GM23338 (cell line): ENCODE data around the gene SLC26A6. TPM values are rescaled to one million over a fixed set of nuclear protein-coding genes. Genes with fewer than 3 reads are reported as not detected.

Source experiments
- ATAC-seq: fragments of 200-7000 bp; cut with Tn5 transposase; 3 replicates; pipeline ENCODE4 v1.9.1; 2020
- DNase-seq: peaks from one replicate; pipeline ENCODE4 v3.0.0-alpha.2; 2015; ENCODE audit warnings: low spot score
- H2AFZ ChIP-seq: fragments of 200-600 bp; sonication (generic); 2 replicates; pipeline ENCODE4 v1.8.0; 2016; ENCODE audit warnings: antibody characterized with exemption, mild to moderate bottlenecking, moderate library complexity
- H3F3A ChIP-seq: fragments of 200-600 bp; sonication (generic); replicated peaks from 2 replicates; pipeline ENCODE4 v1.8.0; 2017; ENCODE audit warnings: antibody characterized with exemption, mixed run types, low read depth
- H3K27ac ChIP-seq: fragments of 200-600 bp; sonication (generic); 2 replicates; pipeline ENCODE4 v1.6.1; 2016; ENCODE audit warnings: low read depth
- H3K27me3 ChIP-seq: fragments of 200-600 bp; sonication (generic); 2 replicates; pipeline ENCODE4 v1.8.0; 2016; ENCODE audit warnings: mild to moderate bottlenecking, mixed run types, moderate library complexity; ENCODE audit not compliant: insufficient read depth
- H3K36me3 ChIP-seq: fragments of 200-600 bp; sonication (generic); 2 replicates; pipeline ENCODE4 v1.8.0; 2016; ENCODE audit warnings: mild to moderate bottlenecking; ENCODE audit not compliant: insufficient read depth
- H3K4me1 ChIP-seq: fragments of 200-600 bp; sonication (generic); 2 replicates; pipeline ENCODE4 v1.8.0; 2016; ENCODE audit warnings: mild to moderate bottlenecking, moderate library complexity; ENCODE audit not compliant: insufficient read depth
- H3K4me2 ChIP-seq: fragments of 200-600 bp; sonication (generic); 2 replicates; pipeline ENCODE4 v1.7.1; 2017; ENCODE audit warnings: mixed run types
- H3K4me3 ChIP-seq: fragments of 200-600 bp; sonication (generic); 2 replicates; pipeline ENCODE4 v1.6.1; 2016; ENCODE audit warnings: mixed run types
- H3K79me2 ChIP-seq: fragments of 200-600 bp; sonication (generic); replicated peaks from 2 replicates; pipeline ENCODE4 v1.8.0; 2017; ENCODE audit warnings: mild to moderate bottlenecking; ENCODE audit not compliant: insufficient read depth
- H3K9me2 ChIP-seq: fragments of 200-600 bp; sonication (generic); 2 replicates; pipeline ENCODE4 v1.8.0; 2017; ENCODE audit not compliant: insufficient read depth
- H4K20me1 ChIP-seq: fragments of 200-600 bp; sonication (generic); replicated peaks from 2 replicates; pipeline ENCODE4 v1.8.0; 2017; ENCODE audit warnings: mild to moderate bottlenecking; ENCODE audit not compliant: insufficient read depth
- H3K27ac Mint-ChIP-seq: 2 replicates; pipeline ENCODE4 v1.8.0; 2020; ENCODE audit warnings: inconsistent platforms, mild to moderate bottlenecking, moderate library complexity, mixed read lengths
- H3K27me3 Mint-ChIP-seq: 3 replicates; pipeline ENCODE4 v1.8.0; 2022; ENCODE audit warnings: low read depth, mild to moderate bottlenecking, moderate library complexity, mixed read lengths, inconsistent platforms; ENCODE audit not compliant: insufficient read depth, poor library complexity
- H3K36me3 Mint-ChIP-seq: 3 replicates; pipeline ENCODE4 v1.8.0; 2021; ENCODE audit warnings: low read depth, mild to moderate bottlenecking, inconsistent platforms, moderate library complexity, mixed read lengths
- H3K4me1 Mint-ChIP-seq: 3 replicates; pipeline ENCODE4 v1.8.0; 2020; ENCODE audit warnings: mild to moderate bottlenecking, inconsistent platforms, mixed read lengths
- H3K4me3 Mint-ChIP-seq: 3 replicates; pipeline ENCODE4 v1.8.0; 2021; ENCODE audit warnings: moderate library complexity, mild to moderate bottlenecking, inconsistent platforms, mixed read lengths
- H3K9me3 Mint-ChIP-seq: 3 replicates; pipeline ENCODE4 v1.8.0; 2020; ENCODE audit warnings: moderate library complexity, mild to moderate bottlenecking, inconsistent platforms, mixed read lengths
- CREB1 ChIP-seq: fragments of 250-450 bp; sonication (Bioruptor Pico); IDR thresholded peaks from 2 replicates; pipeline ENCODE4 v1.5.0; 2020; ENCODE audit warnings: low read depth, mild to moderate bottlenecking, moderate library complexity
- ETS1 ChIP-seq: IDR thresholded peaks from 2 replicates; pipeline ENCODE4 v1.6.1; 2016; ENCODE audit warnings: antibody characterized with exemption
- EZH2 ChIP-seq: fragments of 200-600 bp; sonication (generic); IDR thresholded peaks from one replicate; pipeline ENCODE4 v1.8.0; 2017; ENCODE audit warnings: antibody characterized with exemption, mild to moderate bottlenecking, low read depth; ENCODE audit not compliant: unreplicated experiment
- EZH2phosphoT487 ChIP-seq: fragments of 200-600 bp; sonication (generic); IDR thresholded peaks from one replicate; pipeline ENCODE4 v1.8.1; 2018; ENCODE audit warnings: antibody characterized with exemption; ENCODE audit not compliant: unreplicated experiment
- JUNB ChIP-seq: IDR thresholded peaks from one replicate; pipeline ENCODE4 v1.6.1; 2016; ENCODE audit warnings: antibody characterized with exemption; ENCODE audit not compliant: unreplicated experiment
- NANOG ChIP-seq: IDR thresholded peaks from 2 replicates; pipeline ENCODE4 v1.6.1; 2016; ENCODE audit warnings: antibody characterized with exemption, borderline replicate concordance
- POLR2AphosphoS5 ChIP-seq: IDR thresholded peaks from 2 replicates; pipeline ENCODE4 v1.6.1; 2016; ENCODE audit warnings: antibody characterized with exemption, low read depth
- REST ChIP-seq: IDR thresholded peaks from one replicate; pipeline ENCODE4 v1.6.1; 2018; ENCODE audit warnings: antibody characterized with exemption; ENCODE audit not compliant: unreplicated experiment
- STAT1 ChIP-seq: IDR thresholded peaks from one replicate; pipeline ENCODE4 v1.6.1; 2016; ENCODE audit warnings: antibody characterized with exemption; ENCODE audit not compliant: unreplicated experiment
- ZNF114 ChIP-seq: fragments of 250-450 bp; sonication (Bioruptor Pico); IDR thresholded peaks from 2 replicates; pipeline ENCODE4 v1.5.0; 2020; ENCODE audit warnings: mild to moderate bottlenecking, moderate library complexity
- ZNF331 ChIP-seq: fragments of 250-450 bp; sonication (Bioruptor Pico); IDR thresholded peaks from 2 replicates; pipeline ENCODE4 v1.5.0; 2020; ENCODE audit warnings: low read depth, mild to moderate bottlenecking, moderate library complexity
- polyA plus RNA-seq: library from polyadenylated mRNA; unstranded; fragments of >200 nt; fragmentation: Nextera tagmentation; extraction: Ambion mirVana; gene quantifications from 2 replicates; pipeline ENCODE4 v1.2.1, GENCODE V29; 2016
- total RNA-seq: library from RNA; depleted of rRNA; stranded (reverse); fragments of >200 nt; shearing (Covaris generic); gene quantifications from 2 replicates; pipeline ENCODE4 v1.2.3, GENCODE V29; 2014
- TF ChIP-seq, protein P1 (sequence below), 2 experiments: fragments of 200-600 bp in 1 of 2; sonication (generic) in 1 of 2; conservative IDR thresholded peaks; 2 replicates each; pipeline versions ENCODE4 v1.5.1 to v1.6.1; 2016 to 2017; ENCODE audit warnings: antibody characterized with exemption in 2 of 2, low read depth in 2 of 2, mild to moderate bottlenecking in 2 of 2, moderate library complexity in 1 of 2

The SLC26A6 gene
- total and polyA plus RNA-seq, 2 experiments from 2014 or later, result 34.3 to 96.4 TPM

DNA sequence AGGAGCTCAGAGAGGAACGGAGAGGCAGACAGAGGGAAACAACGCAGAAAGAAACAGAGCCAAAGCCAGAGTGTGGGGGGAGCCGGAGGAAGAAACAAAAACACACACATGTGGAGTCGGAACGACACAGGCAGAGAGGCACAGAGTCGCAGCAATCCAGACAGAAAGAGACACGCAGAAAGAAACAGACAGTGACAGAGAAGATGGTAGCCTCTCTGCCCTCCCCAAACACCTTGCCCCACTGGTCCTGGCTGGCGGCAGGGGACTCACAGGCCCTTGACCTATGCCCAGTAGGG lies 48.7 kb upstream of the SLC26A6 start:
- no peak for TF ChIP-seq ZNF331
- no peak for TF ChIP-seq ZNF114 (CRISPR knock-in tag)
- no peak for TF ChIP-seq CREB1
- no peak for TF ChIP-seq NANOG
- TF ChIP-seq STAT1, result no peak
- TF ChIP-seq JUNB, result no peak
- TF ChIP-seq EZH2, result no peak
- H3F3A ChIP-seq, result peaks cover 27% of the 10 kb centered on the region
- no peak overlapping the region for H3K27ac ChIP-seq
- no peak for ATAC-seq
- no peaks in the 10 kb centered on the region; the same call in 2 of the 3 replicates for H3K9me3 Mint-ChIP-seq
- H3K27me3 ChIP-seq, result no peaks in the 10 kb centered on the region
- peak overlapping the region; percentile 91; the same call in 1 of the 2 replicates for H3K4me2 ChIP-seq
- peaks cover 55% of the 10 kb centered on the region for H3K36me3 Mint-ChIP-seq
- H3K36me3 ChIP-seq, result peaks cover 9% of the 10 kb centered on the region
- H3K27ac Mint-ChIP-seq, result no peak overlapping the region
- peak overlapping the region; percentile 86 for H3K4me3 Mint-ChIP-seq
- peak overlapping the region; percentile 89; the same call in 1 of the 2 replicates for H3K4me3 ChIP-seq
- H4K20me1 ChIP-seq, result peaks cover 13% of the 10 kb centered on the region
- H3K9me2 ChIP-seq, result no peaks in the 10 kb centered on the region
- peaks cover 7% of the 10 kb centered on the region for H3K4me1 ChIP-seq
- H3K4me1 Mint-ChIP-seq, result peaks cover 17% of the 10 kb centered on the region
- H3K79me2 ChIP-seq, result peaks cover 13% of the 10 kb centered on the region
- H2AFZ ChIP-seq, result no peak overlapping the region
- no peak for DNase-seq
- peaks cover 17% of the 10 kb centered on the region for H3K27me3 Mint-ChIP-seq

- H4K20me1 ChIP-seq, result peaks cover 7% of the 10 kb centered on the region
- no peaks in the 10 kb centered on the region for H3K9me2 ChIP-seq
- no peak overlapping the region for H2AFZ ChIP-seq
- peaks cover 7% of the 10 kb centered on the region for H3K4me1 ChIP-seq
- no peaks in the 10 kb centered on the region for H3K27me3 ChIP-seq
- Mint-ChIP-seq H3K27ac (no peak overlapping the region), H3K9me3 (no peaks in the 10 kb centered on the region; the same call in 2 of the 3 replicates), H3K4me3 (no peak overlapping the region), H3K36me3 (peaks cover 53% of the 10 kb centered on the region), H3K4me1 (peaks cover 17% of the 10 kb centered on the region), H3K27me3 (peaks cover 17% of the 10 kb centered on the region)
- ATAC-seq, result no peak
- peaks cover 17% of the 10 kb centered on the region for H3F3A ChIP-seq
- DNase-seq, result no peak
- no peak overlapping the region for H3K4me2 ChIP-seq
- peaks cover 13% of the 10 kb centered on the region for H3K79me2 ChIP-seq
- no peak overlapping the region for H3K27ac ChIP-seq
- no peaks in the 10 kb centered on the region for H3K36me3 ChIP-seq
- no peak overlapping the region for H3K4me3 ChIP-seq
- TF ChIP-seq JUNB (no peak), ETS1 (no peak), ZNF114 (CRISPR knock-in tag) (no peak), EZH2 (no peak), CREB1 (no peak), EZH2phosphoT487 (no peak), ZNF331 (no peak), REST (no peak), STAT1 (no peak), NANOG (no peak), POLR2AphosphoS5 (no peak)
- TF ChIP-seq, protein P1, sequence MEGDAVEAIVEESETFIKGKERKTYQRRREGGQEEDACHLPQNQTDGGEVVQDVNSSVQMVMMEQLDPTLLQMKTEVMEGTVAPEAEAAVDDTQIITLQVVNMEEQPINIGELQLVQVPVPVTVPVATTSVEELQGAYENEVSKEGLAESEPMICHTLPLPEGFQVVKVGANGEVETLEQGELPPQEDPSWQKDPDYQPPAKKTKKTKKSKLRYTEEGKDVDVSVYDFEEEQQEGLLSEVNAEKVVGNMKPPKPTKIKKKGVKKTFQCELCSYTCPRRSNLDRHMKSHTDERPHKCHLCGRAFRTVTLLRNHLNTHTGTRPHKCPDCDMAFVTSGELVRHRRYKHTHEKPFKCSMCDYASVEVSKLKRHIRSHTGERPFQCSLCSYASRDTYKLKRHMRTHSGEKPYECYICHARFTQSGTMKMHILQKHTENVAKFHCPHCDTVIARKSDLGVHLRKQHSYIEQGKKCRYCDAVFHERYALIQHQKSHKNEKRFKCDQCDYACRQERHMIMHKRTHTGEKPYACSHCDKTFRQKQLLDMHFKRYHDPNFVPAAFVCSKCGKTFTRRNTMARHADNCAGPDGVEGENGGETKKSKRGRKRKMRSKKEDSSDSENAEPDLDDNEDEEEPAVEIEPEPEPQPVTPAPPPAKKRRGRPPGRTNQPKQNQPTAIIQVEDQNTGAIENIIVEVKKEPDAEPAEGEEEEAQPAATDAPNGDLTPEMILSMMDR (conservative IDR thresholded peaks at IDR 0.05; ENCODE audit: low read depth in 2 of 2), result no peak
Observed at GRCh38 chr3:48682786-48683185, 47.5 kb upstream of the SLC26A6 start.
